ENCODE measurements around the gene PRKCE. TPM values are rescaled to one million over a fixed set of nuclear protein-coding genes. Genes with fewer than 3 reads are reported as not detected.
"Not testable (repeated sequence)": the region's sequence is repeated elsewhere in the genome, so short reads cannot be mapped to it uniquely, and the experiment has no call there.

PRKCE gene
- total RNA-seq, 1 donor from 2014 or later, result 6.9 TPM

GRCh38 chr2:46184794-46185583 is 533.5 kb downstream of the PRKCE start:
- DNase-seq (ENCODE audit: low read depth), result no peak

- no peak for DNase-seq (ENCODE audit: low read depth)
Observed at GRCh38 chr2:46187112-46187618, 535.7 kb downstream of the PRKCE start.

GRCh38 chr2:46188041-46188716 is 536.7 kb downstream of the PRKCE start:
- DNase-seq (ENCODE audit: low read depth), result no peak

- no peak for DNase-seq (ENCODE audit: low read depth)
Observed at GRCh38 chr2:46193356-46193755, 541.9 kb downstream of the PRKCE start.

DNA sequence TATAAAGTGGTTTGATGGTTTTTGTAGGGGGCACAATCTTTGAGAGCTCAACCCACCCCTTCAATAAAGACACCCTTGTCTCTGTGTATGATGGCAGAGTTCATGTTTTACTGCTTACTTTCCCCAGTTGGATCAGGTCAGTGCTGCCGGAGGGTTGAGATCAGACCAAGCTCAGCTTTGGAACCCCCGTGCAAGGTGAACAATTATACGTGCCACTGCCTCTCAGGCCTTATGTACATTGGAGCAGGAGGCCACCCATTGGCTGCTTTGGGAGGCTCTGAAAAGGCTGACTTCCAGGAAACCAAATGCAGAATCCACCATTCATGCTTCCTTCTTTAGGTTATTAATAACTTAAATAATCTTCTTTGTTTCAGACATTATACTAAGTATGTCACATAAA is 542.4 kb downstream of the PRKCE start:
- DNase-seq (ENCODE audit: low read depth), result no peak

DNA sequence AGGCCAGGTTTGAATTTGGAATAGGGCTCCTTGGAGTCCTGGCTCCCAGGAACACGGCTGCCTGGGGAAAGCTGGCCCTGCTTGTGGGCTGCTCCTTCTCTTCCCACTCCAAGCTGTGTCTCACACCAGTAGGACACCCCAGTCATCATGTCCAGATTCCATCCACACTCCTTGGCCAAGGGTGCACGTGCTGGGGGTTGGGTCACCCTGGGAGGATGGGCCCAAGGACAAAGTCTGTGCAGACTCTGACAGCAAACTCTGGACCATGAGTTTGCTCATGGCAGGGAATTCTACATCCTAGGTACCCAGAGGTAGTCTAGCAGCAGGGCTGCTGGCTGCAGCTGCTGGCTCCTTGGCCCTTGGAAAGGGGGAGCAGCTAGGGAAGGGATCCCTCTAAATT is 543.4 kb downstream of the PRKCE start:
- DNase-seq (ENCODE audit: low read depth), result no peak

- no peak for DNase-seq (ENCODE audit: low read depth)
Observed at GRCh38 chr2:46195819-46196218, 544.3 kb downstream of the PRKCE start.

DNA sequence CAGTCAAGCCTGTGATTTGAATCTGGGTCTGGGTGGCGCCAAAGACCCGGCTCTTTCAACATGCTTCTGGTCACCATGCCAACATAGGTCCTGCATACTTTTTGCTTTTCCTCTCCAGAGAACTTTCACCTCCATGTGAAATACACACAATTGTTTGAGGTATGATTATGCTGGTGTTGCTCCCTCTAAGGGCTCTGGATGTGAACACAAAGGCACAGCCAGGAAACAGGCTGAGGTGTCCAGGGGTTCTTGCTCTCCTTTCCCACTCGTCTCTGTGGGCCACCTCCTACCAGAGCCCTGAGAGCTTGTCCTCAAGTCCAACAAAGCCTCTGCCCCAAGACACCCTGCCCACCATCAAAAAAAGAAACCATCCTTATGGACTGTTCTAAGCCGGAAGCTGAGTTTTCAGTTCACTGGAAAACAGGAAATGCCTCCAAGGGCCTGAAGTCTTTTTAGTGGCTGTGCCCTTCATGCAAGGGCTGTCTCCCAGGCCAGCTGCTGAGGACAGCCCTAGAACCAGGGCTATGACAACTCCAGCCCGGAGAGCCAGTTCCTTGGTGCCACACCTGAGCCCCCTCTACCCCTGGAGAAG is 545.5 kb downstream of the PRKCE start:
- DNase-seq (ENCODE audit: low read depth), result no peak

GRCh38 chr2:46197672-46198071 is 546.2 kb downstream of the PRKCE start:
- no peak for DNase-seq (ENCODE audit: low read depth)

- DNase-seq (ENCODE audit: low read depth), result no peak
Observed at GRCh38 chr2:46198164-46198883, 546.8 kb downstream of the PRKCE start.

- no peak for DNase-seq (ENCODE audit: low read depth)
Observed at GRCh38 chr2:46198966-46199365, 547.5 kb downstream of the PRKCE start.

- no peak for DNase-seq (ENCODE audit: low read depth)
Observed at GRCh38 chr2:46200100-46200690, 548.7 kb downstream of the PRKCE start.

DNA sequence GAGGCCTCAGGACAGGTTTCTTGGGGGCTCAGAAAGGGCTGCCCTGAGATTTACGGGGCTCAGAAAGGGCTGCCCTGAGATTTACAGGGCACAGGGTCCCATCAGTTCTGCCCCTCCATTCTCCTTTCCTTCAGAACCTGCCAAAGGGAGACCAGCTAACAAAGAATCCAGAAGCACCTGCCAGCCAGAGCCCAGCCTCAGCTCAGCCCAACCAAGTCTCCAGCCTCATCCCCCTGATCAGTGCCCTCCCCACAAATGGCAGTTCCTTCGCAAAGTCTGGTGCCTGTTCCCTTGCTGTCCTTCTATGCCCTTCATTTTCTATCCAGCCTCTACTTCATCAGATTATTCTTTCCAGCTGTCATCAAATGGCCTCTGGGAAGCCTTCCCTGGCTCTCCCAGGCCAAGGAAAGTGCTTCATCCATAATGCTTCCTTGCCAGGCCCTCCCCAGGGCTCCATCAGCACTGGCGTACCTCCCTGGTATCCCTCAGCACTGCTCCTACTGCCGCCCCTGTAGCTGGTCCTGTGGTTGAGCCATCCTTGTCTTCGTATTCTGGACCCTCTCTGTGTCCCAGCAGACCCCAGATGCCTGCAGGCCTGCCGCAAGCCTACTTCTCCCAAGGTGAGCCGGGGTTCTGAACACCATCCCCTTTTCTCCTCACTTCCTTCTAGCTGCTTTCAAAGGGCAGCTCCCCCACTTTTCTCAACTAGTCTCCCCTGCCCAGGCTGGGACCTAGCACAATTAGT is 549.6 kb downstream of the PRKCE start:
- DNase-seq (ENCODE audit: low read depth), result no peak

DNA sequence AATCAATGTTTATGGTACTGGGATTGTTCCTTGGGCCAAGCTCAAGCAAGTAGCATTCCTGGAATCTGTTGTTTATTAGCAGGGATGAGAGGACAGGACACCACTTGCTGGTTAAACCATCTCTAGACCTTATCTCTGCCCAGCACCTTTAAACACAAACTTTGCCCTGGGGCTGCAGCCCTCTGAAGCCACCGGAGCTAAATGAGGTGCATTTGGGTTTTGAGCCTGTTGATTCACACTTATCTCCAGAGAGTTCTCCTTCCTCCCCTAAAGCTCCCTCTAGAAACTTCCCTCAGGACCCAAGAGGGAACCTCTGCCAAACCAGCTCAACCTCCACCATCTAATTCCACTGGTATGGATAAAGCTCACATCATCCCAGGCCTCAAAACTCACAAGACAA is 551.0 kb downstream of the PRKCE start:
- no peak for DNase-seq (ENCODE audit: low read depth)

DNA sequence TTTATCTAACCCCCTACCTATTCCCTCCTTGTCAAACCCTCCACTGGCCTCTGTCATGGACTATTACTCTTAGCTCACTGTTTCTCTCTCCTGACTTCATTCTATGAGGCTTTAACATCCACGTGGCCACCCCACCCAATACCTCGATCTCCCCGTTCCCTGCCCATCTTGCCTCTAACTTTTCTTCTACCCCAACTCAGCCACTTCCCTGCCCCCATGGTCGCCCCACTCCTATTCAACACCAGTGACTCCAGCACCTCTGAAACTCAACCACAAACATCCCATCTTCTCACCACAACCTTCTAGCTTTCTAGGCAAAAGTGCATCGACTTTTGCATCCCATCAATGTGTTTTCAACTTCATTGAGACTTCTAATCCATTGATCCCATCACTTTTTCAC is 551.5 kb downstream of the PRKCE start:
- DNase-seq (ENCODE audit: low read depth), result no peak

- not testable (repeated sequence) for DNase-seq (ENCODE audit: low read depth)
Observed at GRCh38 chr2:46203636-46204035, 552.2 kb downstream of the PRKCE start.

- no peak for DNase-seq (ENCODE audit: low read depth)
Observed at GRCh38 chr2:46207591-46207990, 556.1 kb downstream of the PRKCE start.

GRCh38 chr2:46208766-46209165 is 557.3 kb downstream of the PRKCE start:
- DNase-seq (ENCODE audit: low read depth), result no peak

DNA sequence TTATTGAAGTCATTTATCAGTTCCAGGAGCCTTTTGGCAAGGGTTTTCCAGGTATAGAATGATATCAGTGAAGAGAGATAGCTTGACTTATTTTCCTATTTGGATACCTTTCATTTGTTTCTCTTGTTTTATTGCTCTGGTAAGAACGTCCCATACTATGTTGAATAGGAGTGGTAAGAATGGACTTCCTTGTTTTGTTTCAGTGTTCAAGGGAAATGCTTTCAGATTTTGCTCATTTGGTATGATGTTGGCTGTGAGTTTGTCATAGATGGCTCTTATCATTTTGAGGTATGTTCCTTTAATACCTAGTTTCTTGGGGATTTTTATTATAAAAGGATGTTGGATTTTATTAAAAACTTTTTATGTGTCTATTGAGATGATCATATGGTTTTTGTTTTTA is 558.6 kb downstream of the PRKCE start:
- no peak for DNase-seq (ENCODE audit: low read depth)

DNA sequence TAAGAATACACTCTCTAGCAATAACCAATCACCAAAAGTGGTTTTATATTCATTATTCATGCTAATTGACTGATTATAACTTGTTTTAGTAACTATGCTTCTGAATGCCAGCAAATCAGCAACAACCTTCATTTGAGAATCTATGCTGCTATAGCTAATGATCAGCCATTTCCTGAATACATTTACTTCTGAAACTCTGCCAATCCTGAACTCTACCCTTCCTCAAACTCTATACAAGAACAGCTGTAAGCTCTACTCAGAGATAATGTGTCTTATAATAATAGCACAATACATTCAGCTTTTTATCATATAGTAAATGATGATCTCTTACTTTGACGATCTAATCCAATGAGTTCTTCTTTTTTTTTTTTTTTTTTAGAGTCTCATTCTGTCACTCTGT is 560.0 kb downstream of the PRKCE start:
- no peak for DNase-seq (ENCODE audit: low read depth)

- DNase-seq (ENCODE audit: low read depth), result no peak
Observed at GRCh38 chr2:46213906-46214305, 562.4 kb downstream of the PRKCE start.
